ENCODE measurements around the gene ANKRD6. TPM values are rescaled to one million over a fixed set of nuclear protein-coding genes. Genes with fewer than 3 reads are reported as not detected.

The ANKRD6 gene
- total and polyA plus RNA-seq, 2 donors (not counting 3 experiments of a cell fraction or from before 2014, with no cell fraction given), result 3.4 to 9.6 TPM

GRCh38 chr6:89475634-89476033, 42.7 kb downstream of the ANKRD6 start:
- dilution Hi-C loops (cut with MboI; ENCODE audit: extremely low pct_ligation_motif_present, low sequenced_read_pairs) (no loop called here), intact Hi-C loops (cut with micrococcal nuclease) (no loop called here)
- H4K20me1 ChIP-seq (replicated peaks; ENCODE audit: control insufficient read depth, extremely low read depth, insufficient read depth, low read length), result peaks cover 4% of the 10 kb centered on the region

More at GRCh38 chr6:89475634-89476033, 42.7 kb downstream of the ANKRD6 start:
- FAIRE-seq (peak; percentile 62), DNase-seq (ENCODE audit: low read depth, low spot score) (peak; percentile 10)
- Histone ChIP-seq H3K27me3 (ENCODE audit: control insufficient read depth in 2 of 2, insufficient read depth in 2 of 2, low read length in 2 of 2) (peaks cover 0 to 2% of the 10 kb centered on the region in 2 experiments), H3K79me2 (ENCODE audit: control insufficient read depth, insufficient read depth, low read length) (no peaks in the 10 kb centered on the region), H3K9ac (replicated peaks; ENCODE audit: extremely low read depth, insufficient read depth, low read length) (no peak overlapping the region), H3K4me3 (replicated peaks in 1 of 3; ENCODE audit: insufficient read depth in 1 of 3, low read depth in 1 of 3, low read length in 3 of 3) (no peak overlapping the region), H3K36me3 (ENCODE audit: control insufficient read depth in 2 of 2, extremely low read depth in 1 of 2, insufficient read depth in 2 of 2, low read length in 2 of 2) (no peaks in the 10 kb centered on the region), H3K27ac (ENCODE audit: insufficient read depth, low read depth, low read length) (no peak overlapping the region), H3K4me2 (ENCODE audit: insufficient read depth, low read length) (no peak overlapping the region), H2AFZ (ENCODE audit: low read depth, low read length) (no peak overlapping the region), H3K4me1 (ENCODE audit: control insufficient read depth, extremely low read depth, insufficient read depth, low read length) (no peaks in the 10 kb centered on the region), H3K9me3 (replicated peaks; ENCODE audit: control insufficient read depth, insufficient read depth, low read length) (no peaks in the 10 kb centered on the region), H3K9me1 (replicated peaks; ENCODE audit: control insufficient read depth, extremely low read depth, insufficient read depth, low read length) (no peaks in the 10 kb centered on the region)
- TF ChIP-seq FOS (IDR thresholded peaks at IDR 0.05; ENCODE audit: borderline replicate concordance, insufficient read depth, low read length), result no peak
- no peak for TF ChIP-seq POLR2A (IDR thresholded peaks at IDR 0.05; ENCODE audit: low read depth, low read length)
- TF ChIP-seq, protein P1, sequence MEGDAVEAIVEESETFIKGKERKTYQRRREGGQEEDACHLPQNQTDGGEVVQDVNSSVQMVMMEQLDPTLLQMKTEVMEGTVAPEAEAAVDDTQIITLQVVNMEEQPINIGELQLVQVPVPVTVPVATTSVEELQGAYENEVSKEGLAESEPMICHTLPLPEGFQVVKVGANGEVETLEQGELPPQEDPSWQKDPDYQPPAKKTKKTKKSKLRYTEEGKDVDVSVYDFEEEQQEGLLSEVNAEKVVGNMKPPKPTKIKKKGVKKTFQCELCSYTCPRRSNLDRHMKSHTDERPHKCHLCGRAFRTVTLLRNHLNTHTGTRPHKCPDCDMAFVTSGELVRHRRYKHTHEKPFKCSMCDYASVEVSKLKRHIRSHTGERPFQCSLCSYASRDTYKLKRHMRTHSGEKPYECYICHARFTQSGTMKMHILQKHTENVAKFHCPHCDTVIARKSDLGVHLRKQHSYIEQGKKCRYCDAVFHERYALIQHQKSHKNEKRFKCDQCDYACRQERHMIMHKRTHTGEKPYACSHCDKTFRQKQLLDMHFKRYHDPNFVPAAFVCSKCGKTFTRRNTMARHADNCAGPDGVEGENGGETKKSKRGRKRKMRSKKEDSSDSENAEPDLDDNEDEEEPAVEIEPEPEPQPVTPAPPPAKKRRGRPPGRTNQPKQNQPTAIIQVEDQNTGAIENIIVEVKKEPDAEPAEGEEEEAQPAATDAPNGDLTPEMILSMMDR (IDR thresholded peaks at IDR 0.05; ENCODE audit: extremely low read depth in 1 of 2, insufficient read depth in 1 of 2, low read depth in 1 of 2, low read length in 2 of 2), result no peak
- TF ChIP-seq JUN (IDR thresholded peaks at IDR 0.05; ENCODE audit: borderline replicate concordance, insufficient read depth, insufficient read length, low read depth), result no peak
- no peak for TF ChIP-seq POLR2AphosphoS5 (IDR thresholded peaks at IDR 0.05; ENCODE audit: insufficient read depth, low read depth, low read length)
- no peak for TF ChIP-seq EZH2 (IDR thresholded peaks at IDR 0.05; ENCODE audit: borderline replicate concordance, low read depth, low read length, severe bottlenecking)
- TF ChIP-seq, protein P2, sequence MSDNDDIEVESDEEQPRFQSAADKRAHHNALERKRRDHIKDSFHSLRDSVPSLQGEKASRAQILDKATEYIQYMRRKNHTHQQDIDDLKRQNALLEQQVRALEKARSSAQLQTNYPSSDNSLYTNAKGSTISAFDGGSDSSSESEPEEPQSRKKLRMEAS (IDR thresholded peaks at IDR 0.05; ENCODE audit: insufficient read depth, insufficient read length), result no peak
- TF ChIP-seq GATA2 (IDR thresholded peaks at IDR 0.05; ENCODE audit: insufficient read depth, insufficient read length, low read depth, low read length), result no peak
- TF ChIP-seq MYC (IDR thresholded peaks at IDR 0.05; ENCODE audit: low read depth, low read length), result no peak
- ChIA-PET CTCF (interaction anchor here (1.4 kb wide), 1 partner anchor 43 kb away, joined by 4 read pairs; the partner anchor contains the start of gene ANKRD6), POLR2A (no interaction called here)
- BruUV-seq (replicated peaks), result no TSS peak
